Frontal cortex (tissue), 4 donors: Measurements from ENCODE around the gene NFRKB. TPM values are rescaled to one million over a fixed set of nuclear protein-coding genes. Genes with fewer than 3 reads are reported as not detected.
A peak's percentile ranks its signal among the peaks of the same experiment; 100 is the strongest.

Source experiments
- DNase-seq, 2 donors: peaks; one replicate each; pipeline ENCODE4 v3.0.0; 2012; ENCODE audit warnings: low spot score in 2 of 2
- FAIRE-seq: peaks from 2 replicates; lab custom pipeline; 2012; peaks lifted over from hg19 to GRCh38; lab: Jason Lieb, UNC
- total RNA-seq: library from RNA; depleted of rRNA; stranded (reverse); fragments of >200 nt; gene quantifications from one replicate; pipeline ENCODE4 v1.2.3, GENCODE V29; 2014
- donor health status: control.
- donor health status: control.
- donor health status: control.

The NFRKB gene
- 17.5 TPM for total RNA-seq

DNA sequence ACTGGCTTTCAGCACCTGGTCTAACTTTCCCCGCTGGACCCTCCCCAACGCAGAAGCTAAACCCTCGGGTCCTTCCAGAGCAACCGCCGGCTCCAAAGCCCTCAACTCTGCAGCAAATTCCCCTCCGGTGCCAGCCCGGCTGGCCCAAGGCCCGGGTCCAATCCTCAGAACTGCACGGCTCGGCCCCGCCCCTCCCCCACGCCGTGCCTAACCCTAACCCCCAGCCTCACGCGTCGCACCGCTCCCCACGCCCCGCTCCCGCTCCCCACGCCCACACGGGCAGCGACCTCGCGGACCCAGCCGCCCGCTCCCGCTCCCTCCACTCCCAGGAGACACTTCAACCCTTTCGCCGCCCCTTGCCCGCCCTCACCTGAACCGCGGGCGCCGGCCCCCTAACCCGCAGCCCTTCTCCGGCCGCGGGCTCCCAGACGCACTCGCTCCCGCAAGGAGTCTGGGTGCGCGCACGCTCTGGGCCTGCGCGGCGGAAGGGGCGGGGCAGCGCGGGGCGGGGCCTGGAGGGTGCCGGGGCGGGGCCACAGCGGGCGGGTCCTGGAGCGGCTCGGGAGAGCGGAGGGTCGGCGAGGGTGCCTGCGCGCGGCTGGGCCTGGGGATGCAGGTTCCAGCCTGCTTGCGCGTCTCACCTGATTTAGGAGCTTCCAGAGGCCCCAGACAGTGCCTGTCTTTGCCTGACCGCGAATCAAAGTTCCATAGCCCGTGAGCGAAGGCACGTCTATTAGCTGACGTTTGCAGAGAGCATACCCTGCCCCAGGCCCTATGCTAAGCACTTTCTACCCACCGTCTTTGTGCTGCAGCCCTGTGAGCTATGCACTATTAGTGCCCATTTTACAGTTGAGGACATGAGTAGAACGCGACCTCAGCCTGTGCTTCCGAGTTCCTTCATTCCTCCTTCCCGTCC is at the start of gene NFRKB:
NFRKB (minus strand) TSS at position 453 of the 916 bp plus-strand sequence. CDS start 2,729 bp downstream, outside the sequence.
- FAIRE-seq (no peak), DNase-seq (peak; percentile 95 to 98)

DNA sequence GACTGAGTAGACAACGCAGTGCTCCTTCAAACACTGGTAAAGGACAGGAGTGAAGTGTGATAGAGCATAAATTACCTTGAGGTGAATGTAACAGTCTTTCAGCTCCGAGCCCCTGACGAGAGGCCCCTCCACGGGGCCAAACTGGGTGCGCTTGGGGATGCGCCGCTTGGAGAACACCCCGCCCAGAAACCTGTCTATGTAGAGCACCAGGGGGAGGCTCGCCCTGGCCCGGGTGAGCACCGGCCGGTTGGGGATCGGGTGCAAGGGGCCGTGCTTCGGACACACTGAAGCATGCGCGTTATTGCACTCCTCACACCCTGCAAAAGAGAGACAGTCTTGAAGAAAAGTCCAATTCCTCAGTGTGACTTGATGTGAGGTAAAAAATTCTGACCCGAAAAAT is 49.3 kb upstream of the NFRKB start:
- no peak for DNase-seq
- FAIRE-seq = no peak

DNA sequence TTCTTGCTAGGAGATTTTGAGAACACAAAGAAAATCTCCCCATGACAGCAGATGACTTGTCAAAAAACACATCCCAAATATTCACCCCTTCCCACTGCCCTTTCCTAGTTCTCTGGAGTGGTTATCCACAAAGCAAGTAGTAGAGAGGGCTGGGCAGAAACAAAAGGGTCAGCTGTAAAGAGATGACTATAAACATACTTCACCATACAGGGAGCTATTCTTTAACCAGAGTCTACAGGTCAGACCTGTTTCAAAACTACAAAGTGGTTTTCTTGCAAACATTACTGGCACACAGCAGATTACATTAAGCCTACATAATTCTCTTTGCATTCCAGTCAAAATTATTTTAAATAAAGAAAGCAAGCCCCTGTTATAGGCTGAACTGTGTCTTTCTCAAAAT is 47.7 kb upstream of the NFRKB start:
- DNase-seq = no peak
- no peak for FAIRE-seq

DNA sequence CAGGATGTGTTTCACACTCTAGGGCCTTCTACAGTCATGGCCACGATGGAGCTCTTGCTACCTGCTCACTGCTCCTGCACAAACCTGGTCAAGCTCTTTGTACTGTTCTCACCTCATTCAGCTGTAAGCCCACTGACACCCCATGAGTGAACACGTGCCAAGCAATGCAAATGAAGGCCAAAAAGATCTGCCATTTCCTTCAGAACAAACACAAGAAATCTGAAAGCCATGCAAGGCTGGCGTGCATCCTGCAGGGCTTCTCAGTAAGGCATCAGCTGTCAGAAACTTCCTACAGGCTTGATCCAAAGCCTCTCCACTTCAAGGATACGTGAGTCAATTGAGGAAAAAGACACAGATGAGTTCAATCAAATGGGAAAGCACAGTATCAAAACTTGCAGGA is 44.1 kb upstream of the NFRKB start:
- FAIRE-seq = no peak
- DNase-seq = no peak

DNA sequence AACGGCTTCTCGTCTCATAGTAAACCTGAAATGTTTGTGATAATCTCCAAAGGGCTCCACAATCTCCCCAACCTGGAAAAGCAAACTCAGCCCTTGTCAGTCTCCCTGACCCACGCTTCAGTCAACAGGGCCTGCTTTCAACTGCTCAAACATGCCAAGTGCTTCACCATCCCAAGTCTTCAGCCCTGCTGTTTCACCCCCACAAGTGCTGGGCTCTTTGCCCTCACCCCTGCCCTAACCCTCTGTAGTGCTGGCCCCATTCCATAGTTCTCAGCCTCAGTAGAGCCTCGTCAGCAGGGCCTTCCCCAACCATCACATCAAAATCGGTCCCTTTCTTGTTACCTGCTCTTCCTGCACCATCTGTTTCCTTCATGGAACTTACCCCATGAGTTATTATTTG is 43.4 kb upstream of the NFRKB start:
- no peak for FAIRE-seq
- DNase-seq = no peak

DNA sequence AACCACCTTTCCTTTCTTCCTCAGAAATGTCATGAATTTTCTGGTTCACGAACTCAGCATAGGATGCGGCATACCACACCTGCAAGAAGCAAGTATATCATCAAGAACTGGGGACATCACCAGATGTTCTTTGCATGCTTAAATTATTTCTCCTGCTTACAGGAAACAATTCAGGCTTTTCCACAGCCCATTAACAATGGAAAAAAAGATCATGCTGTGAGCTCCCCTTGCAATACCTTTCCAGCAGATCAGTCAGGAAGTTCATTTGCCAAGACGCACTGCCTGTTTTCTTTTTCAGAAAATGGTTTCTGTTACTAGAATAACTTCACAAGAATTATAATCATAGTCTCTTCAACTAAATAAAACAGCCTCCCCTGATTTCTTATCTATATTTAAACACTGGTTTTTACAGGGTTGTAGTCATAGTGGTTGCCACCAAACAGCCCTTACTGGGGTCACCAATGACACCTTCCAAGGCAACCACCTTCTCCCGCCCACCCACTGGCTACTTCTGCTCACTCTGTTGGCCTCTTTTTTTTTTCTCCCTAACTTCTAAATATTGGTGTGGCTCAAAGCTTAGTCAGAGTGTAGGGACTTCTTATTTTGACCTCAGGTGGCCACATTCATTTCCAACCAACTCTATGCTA is 42.3 kb upstream of the NFRKB start:
- FAIRE-seq (no peak), DNase-seq (no peak)

DNA sequence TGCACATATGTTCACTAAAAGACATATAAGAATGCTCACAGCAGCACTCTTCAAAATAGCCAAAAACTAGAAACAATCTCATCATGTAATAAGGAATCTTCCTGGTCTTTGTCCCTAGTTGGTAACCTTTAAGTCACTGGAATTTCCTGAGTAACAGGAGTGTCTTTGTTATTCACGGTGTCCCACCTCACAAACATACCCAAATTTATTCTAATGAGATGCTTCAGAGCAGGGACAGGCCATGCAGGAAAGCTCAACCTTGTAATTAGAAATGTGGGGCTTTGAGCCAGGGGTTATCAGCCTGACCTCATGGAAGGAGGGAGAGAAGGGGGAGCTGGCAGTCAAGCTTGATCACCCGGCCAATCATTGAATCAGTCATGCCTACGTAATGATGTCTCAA is 40.3 kb upstream of the NFRKB start:
- DNase-seq = no peak
- no peak for FAIRE-seq

DNA sequence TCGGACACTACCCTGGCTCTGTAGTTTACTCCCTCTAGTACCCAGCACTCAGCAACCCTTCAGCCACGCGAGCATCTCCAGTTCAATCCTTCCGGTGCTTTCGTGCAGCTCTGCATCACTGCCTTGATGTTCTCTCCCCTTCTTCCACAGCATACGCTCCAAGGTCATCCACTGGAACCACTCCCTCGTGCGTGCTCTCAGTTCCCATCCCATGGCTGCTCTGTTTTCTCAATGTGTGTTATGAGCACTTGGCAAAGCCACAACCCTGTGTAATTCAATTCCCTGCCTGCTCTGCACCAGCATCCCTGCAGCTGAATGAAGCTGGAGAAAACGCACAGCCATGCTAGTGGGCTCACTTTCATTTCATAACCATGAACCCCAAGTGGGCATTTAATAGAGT is 38.5 kb upstream of the NFRKB start:
- no peak for DNase-seq

DNA sequence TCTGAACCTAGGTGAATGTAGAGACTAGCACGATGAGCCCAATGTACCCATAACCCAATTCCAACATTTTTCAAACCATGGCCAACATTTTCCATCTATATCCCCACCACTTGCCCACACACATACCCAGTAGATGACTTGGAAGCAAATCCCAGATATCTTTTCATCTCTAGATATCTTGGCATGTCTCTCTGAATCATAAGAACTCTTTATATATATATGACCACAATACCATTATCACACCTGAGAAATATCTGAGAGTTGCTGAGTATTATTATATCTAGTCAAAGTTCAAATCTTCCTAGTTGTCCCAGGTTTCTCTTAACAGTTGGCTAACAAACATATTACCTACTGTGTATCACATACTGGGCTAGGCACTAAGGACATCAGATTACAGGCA is 37.9 kb upstream of the NFRKB start:
- DNase-seq (no peak), FAIRE-seq (no peak)

More for the DNA sequence above, 38.5 kb upstream of the NFRKB start:
- FAIRE-seq = no peak

DNA sequence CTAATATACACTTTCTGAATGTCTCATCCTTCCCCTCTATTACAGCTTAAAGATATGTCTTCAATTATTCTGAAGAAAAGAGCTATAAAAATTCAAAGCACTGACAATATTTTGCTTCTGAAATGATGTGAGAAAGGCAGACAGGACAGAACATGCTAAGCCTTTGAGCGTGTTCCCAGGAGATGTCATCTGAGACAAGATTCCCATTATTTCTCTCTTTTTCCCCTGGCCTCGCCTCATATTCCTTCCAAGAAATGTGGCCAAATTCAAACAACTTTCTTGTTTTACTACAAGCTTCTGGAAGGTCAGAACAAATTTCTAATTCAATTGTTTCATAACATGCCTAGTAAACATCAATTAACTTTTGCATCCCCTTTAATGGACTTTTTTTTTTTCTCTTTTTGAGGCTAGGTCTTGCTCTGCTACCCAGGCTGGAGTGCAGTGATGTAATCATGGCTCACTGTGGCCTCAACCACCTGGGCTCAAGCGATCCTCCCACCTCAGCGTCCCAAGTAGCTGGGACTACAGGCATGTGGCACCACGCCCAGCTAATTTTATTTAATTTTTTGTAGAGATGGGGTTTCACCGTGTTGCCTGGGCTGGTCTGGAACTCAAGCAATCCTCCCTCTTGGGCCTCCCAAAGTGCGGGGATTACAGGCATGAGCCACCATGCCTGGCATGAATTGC is 37.1 kb upstream of the NFRKB start:
- FAIRE-seq (no peak), DNase-seq (no peak)

DNA sequence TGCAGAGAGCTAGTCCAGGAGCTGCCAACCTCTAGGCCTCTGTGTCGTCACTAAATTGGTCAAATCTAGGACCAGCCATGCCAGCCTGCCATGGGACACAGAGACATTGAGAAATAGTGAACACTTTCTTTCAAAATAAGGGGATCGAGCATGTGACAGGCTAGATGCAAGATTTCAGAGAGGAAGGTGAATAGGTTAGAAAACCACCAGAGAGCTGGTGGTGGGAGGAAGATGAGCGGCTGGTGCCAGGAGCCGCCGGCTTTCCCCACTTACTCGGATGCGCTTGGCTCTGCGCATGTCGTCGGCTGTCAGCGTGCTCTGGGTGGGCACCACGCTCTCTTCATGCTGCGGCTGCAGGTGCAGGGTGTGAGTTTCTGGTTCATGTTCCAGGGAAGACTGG is 35.4 kb upstream of the NFRKB start:
- DNase-seq = no peak
- no peak for FAIRE-seq

DNA sequence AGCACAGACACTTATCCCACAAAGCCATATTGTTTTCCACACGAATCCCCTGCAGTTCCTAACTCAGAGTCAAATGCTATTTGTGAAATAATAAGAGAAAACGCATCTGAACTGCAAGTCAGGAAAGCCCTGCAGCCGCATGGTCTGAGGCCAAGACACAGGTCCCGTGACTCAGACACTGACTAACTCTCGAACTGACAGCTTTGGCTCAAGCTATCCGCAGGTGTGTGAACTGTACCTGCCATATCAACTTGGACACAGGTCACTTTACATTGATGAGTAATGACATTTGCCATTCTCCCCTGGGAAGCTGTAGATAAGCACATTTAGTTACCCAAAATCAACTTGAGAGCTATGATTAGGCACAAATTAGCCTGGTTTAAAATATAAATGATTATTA is 34.9 kb upstream of the NFRKB start:
- FAIRE-seq = no peak
- DNase-seq = no peak

DNA sequence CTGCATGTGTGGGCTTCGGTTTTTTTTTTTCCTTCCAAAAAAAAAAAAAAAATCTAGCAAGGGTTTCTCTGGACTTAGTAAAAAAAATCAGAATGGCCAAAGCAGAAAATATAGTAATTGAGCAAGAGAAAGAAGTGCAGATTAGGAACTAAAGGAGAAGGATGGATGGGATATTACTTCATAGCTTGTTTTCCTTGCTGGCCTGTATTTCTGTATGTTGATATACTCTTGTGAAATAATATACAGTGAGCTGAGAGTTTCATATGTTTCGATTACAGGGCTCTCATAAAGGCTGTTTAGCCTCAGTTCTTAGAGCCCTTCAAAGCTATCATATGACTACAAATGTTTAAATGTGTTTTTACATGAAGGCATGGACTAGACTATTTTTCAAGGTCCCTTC is 34.3 kb upstream of the NFRKB start:
- FAIRE-seq = no peak

DNA sequence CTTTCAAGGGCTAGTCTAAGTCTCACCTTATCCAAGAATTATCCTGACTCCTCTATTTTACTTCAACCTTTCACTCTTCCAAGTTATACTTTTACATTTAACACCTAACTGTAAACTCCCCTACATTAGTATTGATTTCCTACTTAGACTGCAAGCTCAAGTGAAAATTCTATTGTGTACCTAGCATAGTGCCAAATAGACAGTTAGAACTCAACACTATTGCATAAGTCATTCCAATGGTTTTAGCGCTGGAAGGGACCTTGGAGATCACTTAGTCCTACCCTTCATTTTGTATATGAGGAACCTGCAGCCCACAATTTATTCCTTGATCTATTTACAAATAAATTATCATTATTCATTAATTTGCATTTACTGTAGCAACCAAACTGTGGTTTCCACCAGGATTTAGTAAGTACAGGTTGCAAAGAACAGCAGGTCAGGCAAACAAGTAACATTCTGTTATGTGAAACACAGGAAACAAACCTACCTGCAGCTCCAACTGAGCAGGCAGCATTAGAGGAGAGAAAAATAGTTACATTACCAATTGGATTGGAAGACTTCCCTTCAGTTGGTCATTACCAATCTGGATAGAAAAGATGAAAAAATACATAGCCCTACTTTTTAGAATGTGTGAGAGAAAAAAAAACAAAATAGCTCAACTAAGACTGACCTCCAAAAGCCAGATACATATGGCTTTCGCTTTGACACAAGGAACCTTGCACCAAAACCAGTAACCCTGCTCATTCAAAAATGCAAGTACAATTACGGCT is 33.7 kb upstream of the NFRKB start:
- no peak for FAIRE-seq
- DNase-seq = no peak

More for the DNA sequence above, 34.3 kb upstream of the NFRKB start:
- DNase-seq = no peak

DNA sequence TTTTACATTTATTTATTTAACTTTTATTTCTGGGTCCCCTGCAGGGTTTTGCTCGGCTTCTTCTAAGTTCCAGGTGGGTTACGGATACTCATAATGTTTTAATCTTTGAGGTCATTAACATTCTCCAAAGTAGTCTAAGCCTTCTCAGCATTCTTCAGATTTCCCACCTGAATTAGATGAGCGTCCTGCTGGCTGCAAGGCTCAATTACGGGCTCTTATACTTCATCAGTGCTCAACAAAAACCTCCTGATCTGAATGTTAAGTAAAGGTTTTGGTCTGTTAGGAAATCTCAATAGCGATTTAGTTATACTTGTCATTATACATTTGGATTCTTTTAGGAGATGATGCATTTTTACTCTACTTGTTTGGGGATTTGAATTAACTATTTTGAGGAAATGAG is 27.3 kb upstream of the NFRKB start:
- FAIRE-seq = no peak
- no peak for DNase-seq

DNA sequence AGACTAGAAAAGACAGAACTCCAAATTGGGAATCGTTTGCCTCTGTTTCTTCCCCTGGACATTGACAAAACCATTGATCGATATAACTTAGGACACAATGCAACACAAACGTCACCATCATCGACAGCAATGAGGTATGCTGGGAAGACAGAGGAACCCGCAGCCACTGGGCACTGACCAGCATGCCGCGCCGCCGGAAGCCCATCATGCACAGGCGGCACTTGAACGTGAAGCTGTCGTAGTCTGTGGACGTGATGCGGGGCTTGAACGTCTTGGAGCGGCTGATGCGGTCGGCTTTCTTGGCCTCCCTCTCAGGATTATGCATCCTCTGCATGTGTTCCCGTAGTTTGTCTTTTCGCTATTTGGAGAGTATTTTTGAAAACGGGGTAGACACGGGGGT is 23.0 kb upstream of the NFRKB start:
- no peak for FAIRE-seq
- no peak for DNase-seq

DNA sequence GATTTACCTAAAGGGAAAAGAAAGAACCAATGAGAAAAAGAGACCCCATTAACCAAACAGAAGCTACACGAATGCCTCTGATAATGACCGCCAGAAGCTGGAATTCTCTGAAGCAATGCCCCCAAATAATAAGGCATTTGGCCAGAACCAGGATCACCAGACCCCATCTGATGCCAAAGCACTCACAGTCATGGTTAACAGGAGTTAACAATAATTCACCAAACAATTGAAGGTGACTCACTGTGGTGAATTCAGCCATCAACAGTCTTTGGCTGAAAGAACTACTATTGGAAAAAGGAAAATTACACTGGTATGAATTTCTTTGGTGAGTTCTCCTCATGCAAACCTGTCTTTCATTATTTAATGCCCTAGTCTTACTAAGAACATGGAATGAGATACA is 21.9 kb upstream of the NFRKB start:
- no peak for DNase-seq
- FAIRE-seq = no peak

DNA sequence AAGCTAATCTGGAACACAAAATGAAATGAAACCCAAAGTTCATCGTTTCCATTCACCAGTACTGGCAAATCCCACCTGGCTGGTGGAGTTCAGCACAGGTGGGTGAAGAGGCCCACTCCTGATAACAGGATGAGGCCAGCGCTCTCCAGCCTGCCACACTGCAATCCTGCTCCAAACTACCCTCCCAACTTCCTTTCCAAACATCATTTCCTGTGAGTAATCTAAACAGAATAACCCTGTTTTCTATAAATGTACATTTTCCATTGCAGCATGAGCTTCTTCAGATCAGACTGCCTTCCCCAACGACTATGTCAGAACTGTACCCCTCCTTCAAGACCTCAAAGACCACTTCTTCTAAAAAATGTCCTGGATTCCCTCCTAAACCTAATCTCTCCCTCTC is 15.9 kb upstream of the NFRKB start:
- DNase-seq (no peak), FAIRE-seq (no peak)

DNA sequence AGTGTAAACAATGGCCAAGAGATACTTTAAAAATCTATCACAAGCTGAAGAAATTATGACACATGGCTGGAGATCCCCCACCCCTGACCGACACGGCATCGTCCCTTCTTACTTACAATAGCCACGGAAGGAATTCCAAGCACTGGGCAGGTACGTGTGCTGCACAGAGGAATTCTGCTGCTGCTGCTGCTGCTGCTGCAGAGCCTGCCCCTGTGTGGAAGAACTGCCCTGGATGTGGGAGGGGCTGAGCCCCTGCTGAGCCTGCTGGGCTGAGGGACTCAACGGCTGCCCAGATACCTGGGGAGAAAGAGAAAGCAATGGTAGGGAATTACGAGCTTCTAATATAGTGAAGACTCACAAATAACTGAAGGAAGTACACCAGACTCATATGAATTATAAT is 15.0 kb upstream of the NFRKB start:
- no peak for FAIRE-seq
- DNase-seq = no peak

DNA sequence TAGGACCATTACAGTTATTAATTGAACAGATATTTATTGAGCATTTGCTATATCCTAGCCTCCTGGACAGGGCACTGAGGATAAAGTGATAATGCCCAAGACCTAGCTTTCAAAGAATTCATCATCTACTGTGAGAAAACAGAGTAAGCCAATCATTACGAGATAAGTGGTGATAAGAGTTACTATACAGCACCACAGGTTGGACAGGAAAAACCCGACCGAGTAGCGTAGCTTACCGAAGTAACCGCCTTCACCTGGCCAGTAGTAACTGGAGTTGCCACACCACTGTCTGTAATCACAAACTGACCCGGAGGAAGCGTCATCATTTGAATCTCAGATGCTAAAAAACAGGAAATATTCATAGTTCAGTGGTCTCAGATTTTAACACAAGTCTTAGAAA is 10.0 kb upstream of the NFRKB start:
- FAIRE-seq = no peak
- no peak for DNase-seq
